ENCODE measurements around the gene TSPAN5.
A peak's percentile ranks its signal among the peaks of the same experiment; 100 is the strongest.

Gene TSPAN5

DNA sequence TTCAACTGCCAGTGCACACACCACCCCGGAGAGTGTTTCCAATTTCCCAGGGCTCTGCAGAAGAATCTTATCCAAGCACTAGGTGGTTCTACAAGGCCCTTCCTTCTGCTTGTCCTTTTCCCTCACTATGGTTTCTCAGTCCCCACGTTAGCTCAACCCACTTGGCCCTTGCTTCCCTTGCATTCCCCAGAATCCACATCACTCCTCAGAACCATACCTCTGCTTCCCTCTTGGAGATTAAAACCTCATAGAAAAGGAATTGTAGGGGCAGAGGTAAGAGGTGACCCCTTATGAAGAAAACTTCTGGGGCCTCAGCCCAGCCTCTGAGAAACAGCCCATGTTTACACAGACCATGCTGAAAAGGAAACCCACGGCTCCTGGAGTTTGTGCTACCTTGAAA, 42.4 kb downstream of the TSPAN5 start:
- no peak for DNase-seq

DNA sequence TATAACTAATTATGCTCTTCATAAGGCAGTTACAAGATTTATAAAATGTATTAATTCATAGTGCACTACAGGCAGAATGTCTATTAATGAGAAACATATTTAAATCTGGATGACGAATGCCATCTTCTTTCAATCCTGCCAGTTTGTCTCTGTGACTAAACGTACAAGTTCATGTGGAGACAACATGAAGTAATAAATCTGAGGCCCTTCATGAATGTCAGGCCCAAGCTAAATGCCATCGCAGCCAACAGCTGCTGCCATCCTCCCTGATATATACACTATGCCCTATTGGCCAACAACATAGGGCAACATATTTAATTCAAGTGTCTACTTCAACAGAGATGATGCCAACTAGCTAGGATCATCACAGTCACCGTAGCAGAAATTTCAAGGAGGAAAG, 43.7 kb downstream of the TSPAN5 start:
- no peak for DNase-seq

DNA sequence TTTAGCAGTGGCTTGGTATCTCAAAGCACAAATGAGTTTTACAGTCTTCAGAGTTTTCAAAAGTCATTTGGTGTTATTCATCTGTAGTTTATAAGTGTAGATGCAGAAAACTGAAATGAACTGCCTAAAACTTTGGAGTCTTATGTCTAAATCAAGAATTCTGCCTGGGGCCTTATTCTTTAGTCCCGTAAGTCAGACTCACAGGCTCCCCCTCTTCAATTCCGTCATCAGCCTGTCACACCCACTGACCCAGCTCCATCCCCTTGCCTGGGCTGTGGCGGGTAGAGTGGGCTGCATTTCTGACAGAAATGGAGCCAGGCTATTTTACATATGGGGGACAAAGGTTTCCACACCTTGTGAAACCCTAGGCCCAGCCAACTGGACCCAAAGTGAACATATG, 44.3 kb downstream of the TSPAN5 start:
- no peak for DNase-seq

DNA sequence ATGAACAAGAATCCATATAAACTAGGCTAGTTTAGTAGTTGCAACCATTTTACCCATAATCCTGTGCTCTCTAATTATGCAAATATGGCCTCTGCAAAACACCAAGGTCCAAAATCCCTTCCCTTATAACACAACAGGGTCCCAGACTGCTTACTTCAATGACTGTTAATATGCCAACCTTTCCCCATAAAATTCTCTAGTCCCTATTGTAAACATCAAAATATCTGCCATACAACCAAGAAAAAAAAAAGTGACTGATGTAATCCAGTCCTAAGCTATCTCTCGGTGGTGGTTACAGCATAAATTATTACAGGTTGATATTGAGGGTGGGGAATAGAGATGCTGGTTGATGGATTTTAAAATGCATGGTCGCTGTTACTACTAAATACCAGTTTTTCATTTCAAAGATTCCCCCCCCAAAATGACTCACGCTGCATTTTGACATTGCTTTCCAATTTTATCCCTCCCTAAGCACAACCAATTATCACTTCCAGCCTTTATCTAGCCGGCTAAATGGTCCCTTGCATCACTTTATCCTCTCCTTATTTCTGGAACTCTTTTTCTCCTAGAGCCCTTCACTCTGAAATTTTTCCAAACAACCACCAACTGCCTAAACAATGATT, 44.8 kb downstream of the TSPAN5 start:
- no peak for DNase-seq

DNA sequence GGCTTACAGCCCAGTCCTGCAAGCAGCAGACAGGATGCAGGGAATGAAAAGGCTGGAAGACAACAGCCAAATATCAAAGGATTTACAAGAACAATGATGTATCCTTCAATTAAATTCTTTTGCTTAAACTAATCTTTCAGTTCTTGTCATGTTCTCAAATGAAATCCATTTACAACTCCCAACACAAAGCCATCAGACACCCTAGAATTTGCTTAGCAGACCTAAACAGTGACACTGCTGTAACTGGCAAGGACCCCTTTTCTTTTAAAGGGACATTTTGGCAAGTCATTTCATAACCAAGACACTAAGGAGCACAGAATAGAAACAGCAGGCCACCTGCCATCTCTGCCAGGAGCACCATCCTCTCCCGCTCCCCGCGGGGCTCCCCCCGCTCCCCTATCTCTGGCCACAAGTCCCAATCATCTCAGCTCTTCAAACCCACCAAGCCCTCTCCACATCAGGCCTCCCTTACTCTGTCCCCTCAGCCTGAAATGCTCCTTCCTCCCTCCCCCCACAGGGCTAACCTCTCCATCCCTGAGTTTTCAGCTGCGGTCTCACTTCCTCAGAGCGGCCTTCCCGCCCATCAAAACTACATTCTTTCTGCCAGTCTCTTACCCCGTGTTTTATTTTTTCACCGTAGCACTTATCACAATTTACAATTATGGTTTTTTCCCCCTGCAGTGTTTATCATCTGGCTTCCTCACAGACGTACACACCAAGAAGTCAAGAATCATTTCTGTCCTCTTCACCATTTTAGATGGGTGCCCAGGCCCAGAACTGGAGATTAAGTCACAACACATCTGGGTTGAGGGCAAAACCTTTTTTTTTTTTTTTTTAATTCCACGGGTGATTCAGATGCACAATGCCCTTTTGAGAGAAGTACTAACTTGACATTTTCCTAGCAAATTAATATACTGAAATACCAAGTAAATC, 45.8 kb downstream of the TSPAN5 start:
- DNase-seq, result no peak

DNA sequence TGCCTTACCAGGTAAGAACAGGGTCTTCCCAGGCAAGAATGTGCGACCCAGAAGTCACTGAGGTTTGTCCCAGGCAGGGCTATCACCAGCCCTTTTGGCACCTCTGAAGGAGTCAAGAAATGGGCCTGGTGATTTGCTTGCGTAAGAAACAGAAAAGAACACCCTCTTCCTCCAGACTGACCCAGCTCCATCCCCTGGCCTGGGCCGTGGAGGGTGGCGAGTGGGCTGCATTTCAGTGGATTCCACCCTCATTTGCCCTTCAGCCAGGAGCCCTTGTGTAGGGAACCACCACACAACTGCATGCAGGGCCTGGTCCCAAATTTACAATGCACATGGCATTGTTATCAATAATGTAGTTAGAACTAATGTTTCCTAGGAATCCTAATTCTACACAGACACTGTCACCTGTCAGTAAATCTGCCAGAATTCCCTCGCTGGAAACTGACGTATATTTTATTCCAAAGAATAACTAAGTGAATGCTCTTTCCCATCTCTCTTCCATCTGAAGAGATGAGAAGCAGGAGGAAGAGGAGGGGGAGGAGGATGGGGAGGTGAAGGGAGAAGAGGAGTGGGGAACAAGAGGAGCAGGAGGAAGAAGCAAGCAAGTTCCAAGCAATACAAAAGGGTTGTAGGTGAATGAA, 46.6 kb downstream of the TSPAN5 start:
- DNase-seq, result no peak

DNA sequence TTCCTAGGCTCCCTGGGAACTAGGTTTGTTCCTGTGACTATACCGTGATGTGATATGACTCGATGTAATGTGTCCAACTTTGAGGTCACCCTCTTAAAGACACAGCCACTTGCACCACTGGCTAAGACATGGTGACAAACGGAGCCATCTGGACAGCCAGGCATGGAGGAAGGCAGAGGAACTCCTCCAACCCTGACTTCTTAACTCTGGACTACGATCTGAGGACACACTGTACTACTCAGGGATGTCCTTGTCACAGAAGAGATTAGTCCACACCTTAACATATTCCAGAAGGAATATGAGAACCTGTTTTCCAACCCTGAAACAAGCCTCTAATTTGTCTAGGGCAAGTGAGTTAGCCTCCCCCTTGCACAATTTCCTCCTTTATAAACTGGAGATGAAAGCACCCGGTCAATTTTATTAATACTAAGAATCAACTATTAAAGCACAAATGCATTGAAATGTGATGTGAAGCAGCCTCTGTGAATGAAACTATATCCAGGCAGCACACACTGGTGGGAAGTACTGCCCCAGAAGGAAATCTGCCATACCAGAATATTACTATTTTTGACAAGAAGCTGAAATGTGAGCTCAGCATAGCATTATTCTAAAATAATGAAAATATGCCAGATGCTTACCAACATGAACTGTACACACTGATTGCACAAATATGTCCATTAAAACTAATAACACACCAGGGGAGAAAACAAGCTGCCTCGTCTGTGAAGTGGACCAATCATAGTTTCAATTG, 47.3 kb downstream of the TSPAN5 start:
- DNase-seq, result no peak

DNA sequence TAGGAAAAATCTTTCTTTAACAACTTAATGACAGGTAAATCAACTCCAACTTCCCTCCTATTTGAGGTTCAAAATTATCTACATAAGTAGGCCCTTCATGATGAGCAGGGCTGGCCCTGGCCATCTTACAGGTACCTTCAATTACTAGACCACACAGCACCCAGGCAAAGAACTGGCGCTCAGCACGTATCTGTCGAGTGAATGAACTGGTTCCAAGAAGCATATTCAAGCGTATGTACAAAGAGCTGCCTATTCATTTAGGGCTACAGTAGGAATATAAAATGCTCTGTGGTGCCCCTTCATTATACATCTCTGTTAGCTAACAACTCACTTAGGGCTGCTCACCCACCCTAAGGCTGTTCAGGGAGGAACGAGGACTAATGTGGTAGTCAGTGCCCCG, 48.0 kb downstream of the TSPAN5 start:
- no peak for DNase-seq

DNA sequence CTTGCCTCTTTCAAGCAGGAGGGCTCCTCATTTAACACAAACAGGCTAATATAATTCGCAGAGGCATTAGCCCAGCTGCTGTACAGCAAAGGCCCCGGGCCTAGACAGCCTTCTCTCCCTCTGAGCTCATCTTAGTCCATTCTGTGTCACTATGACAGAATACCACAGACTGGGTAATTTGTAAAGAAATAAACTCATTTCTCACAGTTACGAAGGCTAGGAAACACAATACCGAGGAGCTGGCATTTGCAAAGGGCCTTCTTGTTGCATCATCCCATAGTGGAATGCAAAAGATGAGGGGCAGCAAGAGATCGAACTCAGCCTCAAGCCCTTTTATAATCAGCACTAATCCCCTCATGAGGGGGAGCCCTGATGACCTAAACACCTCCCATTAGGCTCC, 48.5 kb downstream of the TSPAN5 start:
- DNase-seq, result no peak

DNA sequence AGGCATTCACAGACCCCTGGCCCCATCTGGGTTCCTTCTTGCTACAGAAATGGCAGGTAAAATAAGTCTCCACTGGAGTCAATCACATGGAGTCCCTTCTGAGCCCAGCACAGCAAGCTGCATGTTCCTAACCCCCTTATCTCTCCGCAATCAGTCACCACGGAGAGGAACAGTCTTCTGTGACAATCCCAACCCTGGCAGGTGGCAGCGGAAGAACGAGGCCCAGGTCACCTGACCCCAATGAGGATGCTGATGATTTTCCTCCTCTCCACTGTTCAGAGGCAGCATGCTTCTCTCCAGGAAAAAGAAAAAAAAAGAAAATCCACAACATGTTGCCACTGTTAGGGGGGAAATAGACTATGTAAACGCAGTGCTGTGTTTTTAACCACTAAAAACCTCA, 50.1 kb downstream of the TSPAN5 start:
- DNase-seq, result no peak

DNA sequence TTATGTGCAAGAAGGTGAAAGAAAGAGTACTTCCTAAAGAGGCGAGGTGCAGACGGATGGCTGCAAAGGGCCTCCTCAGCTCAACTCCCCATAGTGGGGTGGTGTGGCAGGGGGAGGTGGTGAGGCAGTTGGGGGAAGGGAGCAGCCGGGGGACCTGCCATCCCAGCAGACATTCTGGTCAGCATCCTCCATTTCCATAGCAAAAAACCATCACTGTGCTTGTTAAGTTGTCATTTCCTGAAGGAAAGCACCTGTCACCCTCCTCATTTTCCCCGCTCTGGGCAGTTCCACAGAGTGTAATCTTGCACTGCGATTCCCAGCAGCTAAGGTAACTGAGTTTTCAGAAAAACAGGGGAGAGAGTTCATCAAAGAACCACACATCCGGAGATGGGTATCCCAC, 51.5 kb downstream of the TSPAN5 start:
- DNase-seq, result no peak

DNA sequence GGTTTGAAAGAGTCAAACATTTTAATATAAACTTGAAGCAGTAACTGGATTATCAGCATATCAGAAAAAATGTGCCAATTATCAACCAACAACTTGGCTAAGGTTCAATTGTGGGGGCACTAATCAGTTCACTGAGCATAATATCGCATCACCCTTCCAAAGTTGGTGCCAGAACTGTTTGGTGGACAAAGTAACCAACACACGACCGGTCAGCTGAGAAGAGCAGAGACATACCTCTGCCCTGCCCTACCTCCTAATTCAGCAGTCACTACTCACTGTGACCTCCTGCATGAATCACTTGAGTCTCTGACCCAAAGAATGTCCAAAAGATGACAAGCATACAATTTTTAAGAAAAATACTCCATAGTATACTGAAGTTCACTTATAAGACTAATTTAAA, 53.2 kb downstream of the TSPAN5 start:
- no peak for DNase-seq

DNA sequence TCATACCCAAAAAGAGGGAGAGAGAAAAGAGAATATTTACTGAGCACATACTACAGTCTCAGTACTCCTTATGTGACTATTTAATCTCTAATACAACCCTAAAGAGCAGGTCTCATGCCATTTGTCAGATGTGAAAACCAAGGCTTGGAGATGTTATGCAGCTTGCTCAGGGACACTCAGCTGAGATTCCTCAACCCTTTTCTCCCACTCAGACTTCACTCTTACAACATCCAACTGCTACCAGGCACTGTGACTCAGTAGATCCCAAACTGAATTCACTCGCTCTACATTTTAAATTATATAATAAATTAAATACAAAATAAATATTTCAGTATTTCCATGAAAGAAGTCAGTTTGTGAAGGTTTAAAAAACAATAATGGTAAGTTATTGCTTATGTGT, 53.7 kb downstream of the TSPAN5 start:
- no peak for DNase-seq

DNA sequence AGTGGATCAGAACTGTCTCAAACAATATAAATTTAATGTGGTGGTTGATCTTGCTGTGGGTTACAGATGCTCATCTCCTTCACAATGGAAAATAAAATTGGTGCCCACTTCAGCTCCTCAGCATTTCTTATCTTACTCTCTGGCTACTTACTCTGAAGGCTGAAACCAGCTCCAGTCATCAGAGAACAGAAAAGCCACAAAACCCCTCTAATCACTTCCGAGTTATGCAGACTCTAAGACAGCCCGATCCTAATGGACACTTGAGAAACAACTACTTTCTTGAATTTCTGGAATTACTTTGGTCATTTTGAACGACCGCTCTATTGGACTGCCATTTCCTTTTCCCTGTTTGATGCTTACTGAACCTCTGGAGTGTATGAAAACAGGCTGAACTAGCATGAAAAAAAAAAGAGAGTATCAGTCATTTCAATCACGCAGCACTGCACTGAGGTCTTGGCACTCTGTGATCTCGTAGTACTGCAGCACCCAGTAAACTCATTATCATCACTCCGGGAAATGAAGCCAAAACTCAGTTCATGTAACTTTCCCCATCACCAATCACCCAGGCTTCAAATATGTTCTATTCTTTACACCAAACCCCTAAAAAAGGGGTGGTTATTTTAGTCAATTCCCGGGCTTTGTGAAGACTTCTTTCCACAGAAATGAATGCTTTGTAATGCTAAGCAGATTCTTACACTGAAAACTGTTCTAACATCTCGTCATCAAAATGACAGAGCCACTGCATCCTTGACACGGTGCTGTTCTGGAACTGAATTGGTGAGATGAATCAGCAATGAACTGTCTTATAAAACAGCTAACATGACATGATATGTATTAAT, 54.5 kb downstream of the TSPAN5 start:
- DNase-seq, result peak; percentile 16

DNA sequence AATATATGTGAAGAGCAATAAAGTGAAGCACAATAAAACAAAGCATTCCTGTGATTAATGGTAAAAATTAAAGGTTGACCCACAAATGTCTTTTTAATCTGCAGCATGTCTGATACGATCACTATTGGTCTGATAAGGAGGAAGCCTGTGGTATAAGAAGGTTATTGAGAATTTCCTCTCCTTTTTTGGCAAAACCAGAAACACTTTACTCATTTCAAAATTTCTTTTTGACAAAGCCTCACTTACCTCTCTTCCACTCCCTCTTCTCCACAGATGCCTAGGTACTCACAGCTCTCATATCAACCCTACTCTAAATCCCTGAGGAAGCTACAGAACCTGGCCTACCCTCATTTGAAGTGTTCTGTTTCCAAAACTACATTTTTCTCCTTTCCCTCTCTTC, 56.1 kb downstream of the TSPAN5 start:
- DNase-seq, result peak; percentile 31

DNA sequence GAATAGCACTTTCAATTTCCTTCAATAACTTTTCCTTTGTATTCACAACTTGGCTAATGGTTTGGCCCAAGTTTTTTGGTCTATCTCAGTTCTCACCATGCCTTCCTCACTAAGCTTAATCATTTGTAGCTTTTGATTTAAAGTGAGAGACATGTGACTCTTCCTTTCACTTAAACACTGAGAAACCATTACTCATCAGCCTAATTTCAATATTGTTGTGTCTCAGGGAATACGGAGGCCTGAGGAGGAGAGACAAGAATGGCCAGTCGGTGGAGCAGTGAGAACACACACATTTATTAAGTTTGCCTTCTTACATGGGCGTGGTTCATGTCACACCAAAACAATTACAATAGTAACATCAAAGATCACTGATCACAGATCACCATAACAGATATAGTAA, 56.7 kb downstream of the TSPAN5 start:
- peak; percentile 67 for DNase-seq

DNA sequence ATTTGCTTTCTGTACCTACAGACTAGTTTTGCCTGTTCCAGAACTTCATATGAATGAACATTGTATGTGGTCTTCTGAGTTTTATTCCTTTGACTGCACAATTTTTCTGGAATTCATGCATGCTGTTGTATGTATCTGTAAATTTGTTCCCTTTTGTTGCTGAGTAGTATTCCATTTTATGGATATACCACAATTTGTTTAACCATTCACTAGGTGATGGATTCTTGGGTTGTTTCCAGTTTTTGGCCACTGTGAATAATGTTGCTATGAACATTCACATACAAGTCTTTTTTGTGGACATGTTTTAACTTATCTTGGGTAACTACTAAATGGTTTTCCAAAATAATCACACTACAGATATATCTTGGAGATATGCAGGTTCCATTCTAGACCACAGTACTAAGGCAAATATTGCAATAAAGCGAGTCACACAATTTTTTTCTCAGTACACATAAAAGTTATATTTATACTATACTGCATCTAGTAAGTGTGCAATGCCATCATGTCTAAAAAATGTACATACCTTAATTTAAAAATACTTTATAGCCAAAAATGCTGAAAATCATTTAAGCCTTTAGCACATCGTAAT, 58.7 kb downstream of the TSPAN5 start:
- DNase-seq, result no peak

DNA sequence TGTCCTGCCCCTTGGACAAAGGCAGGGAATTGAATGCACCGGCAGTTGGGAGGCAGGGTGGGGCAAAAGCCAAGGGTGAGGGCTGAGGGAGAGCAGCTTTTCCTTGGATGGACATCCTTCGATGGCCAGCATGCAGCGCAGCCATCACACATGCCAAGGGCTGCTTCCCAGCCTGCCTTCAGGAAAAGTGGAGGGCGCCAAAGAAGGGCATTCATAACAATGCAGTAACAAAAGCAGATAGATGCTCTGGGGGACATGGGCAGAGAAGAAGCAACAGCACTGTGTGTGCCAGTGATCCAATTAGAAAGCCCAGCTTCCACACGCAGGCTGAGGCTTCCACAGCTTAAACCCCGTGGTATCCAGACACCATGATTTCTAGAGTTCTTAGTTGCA, 71.5 kb downstream of the TSPAN5 start:
- DNase-seq, result no peak

DNA sequence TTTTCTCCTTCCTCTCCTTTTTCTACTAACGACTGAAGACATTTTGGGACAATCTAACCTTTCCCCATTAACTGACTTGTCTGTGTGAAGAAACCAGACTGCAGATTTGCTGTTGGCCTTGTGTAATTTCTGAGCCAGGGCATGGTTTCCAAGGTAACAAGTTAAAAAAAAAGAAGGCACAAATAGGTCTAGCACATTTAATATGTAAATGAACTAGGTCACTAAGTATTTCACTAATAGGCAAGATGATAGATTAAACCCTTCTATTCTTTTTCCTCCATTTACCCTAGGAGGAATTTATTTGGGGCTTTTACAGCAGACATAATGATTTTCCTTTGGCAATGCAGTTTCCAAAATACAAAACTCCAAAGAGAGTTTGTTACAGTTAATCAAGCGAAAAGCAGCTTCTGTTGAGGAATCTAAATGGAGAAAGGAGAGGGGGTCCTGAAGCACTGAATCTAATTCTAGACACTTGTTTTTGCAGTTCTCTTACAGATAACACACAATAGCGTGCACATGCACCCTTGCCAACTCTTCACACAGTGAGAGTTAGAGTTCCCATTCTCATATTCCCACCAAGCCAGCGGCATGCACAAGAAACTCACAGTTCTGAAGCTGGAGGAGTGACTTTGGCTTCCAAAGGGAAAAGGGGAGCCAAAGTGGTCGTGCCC, 72.0 kb downstream of the TSPAN5 start:
- no peak for DNase-seq

DNA sequence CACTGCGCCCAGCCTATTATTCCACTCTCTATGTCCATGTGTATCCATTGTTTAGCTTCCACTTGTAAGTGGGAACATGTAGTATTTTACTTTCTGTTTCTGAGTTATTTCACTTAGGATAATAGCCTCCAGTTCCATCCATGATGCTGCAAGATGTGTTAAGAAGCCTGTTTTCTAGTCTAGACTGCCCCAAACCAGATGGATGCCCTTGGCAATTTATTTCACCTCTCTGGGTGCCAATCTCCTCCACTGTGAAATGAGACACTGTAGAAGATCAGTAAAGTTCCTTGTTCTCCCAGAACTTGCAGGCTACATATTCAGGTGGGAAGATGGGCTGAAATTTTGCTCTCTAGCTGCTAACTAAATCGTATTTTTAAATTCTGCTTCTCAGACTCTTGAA, 72.8 kb downstream of the TSPAN5 start:
- no peak for DNase-seq

DNA sequence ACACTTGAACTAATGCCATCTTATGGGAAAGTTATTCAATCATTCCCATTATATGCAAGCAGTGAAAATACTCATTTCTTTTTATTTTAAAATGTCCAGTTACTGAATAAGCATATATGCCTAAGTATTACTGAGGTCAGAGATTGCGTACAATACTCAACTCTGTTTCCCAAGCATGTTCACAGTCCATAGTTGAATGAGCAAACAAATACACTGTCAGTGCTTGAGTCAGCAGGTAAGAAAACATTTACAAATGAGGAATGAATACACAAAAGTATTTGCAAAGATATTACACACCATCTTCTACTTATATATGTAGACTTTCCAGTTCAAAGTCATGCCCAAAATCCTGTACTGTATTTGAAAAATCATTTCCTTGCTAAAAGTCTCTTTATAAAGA, 74.1 kb downstream of the TSPAN5 start:
- no peak for DNase-seq
